Measurements from ENCODE around the gene HYDIN.
"Not testable (repeated sequence)": the region's sequence is repeated elsewhere in the genome, so short reads cannot be mapped to it uniquely, and the experiment has no call there.

DNA sequence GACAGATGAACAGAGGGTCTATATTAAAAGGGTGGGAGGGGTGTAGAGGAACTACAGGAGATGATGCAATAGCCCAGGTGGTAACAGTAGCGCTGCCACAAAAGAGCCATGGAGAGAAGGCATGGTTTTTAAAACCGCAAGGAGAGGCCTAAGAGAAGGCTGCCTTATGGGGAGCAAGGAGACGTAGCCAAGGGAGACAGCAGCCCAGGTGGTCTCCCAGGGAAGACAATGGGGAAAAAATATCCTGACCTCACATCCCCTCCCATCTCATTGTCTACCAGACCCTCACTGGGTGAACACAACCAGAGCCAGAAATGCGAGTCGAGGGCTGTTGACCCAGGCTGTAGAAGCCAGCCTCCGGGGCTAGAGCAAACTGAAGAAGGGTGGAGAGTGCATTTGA is 77.2 kb downstream of the HYDIN start:
- TF ChIP-seq, protein P1, sequence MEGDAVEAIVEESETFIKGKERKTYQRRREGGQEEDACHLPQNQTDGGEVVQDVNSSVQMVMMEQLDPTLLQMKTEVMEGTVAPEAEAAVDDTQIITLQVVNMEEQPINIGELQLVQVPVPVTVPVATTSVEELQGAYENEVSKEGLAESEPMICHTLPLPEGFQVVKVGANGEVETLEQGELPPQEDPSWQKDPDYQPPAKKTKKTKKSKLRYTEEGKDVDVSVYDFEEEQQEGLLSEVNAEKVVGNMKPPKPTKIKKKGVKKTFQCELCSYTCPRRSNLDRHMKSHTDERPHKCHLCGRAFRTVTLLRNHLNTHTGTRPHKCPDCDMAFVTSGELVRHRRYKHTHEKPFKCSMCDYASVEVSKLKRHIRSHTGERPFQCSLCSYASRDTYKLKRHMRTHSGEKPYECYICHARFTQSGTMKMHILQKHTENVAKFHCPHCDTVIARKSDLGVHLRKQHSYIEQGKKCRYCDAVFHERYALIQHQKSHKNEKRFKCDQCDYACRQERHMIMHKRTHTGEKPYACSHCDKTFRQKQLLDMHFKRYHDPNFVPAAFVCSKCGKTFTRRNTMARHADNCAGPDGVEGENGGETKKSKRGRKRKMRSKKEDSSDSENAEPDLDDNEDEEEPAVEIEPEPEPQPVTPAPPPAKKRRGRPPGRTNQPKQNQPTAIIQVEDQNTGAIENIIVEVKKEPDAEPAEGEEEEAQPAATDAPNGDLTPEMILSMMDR (IDR thresholded peaks at IDR 0.05; ENCODE audit: low read depth, low read length): not testable (repeated sequence)
- not testable (repeated sequence) for TF ChIP-seq EZH2phosphoT487 (IDR thresholded peaks at IDR 0.05; ENCODE audit: low read depth)

Data from OCI-LY3 (cell line).